IPS-18a (cell line): Measurements from ENCODE around the gene KCND3.

ENCODE experiments used
- H3K27ac ChIP-seq: one replicate; pipeline ENCODE4 v1.5.1; 2013; ENCODE audit warnings: low read length
- H3K27me3 ChIP-seq: one replicate; pipeline ENCODE4 v1.6.1; 2013; ENCODE audit warnings: mild to moderate bottlenecking, low read length; ENCODE audit not compliant: control insufficient read depth, insufficient read depth
- H3K36me3 ChIP-seq: one replicate; pipeline ENCODE4 v1.6.1; 2013; ENCODE audit warnings: low read depth, low read length; ENCODE audit not compliant: control insufficient read depth
- H3K4me1 ChIP-seq: one replicate; pipeline ENCODE4 v1.6.1; 2013; ENCODE audit warnings: low read depth, low read length; ENCODE audit not compliant: control insufficient read depth
- H3K4me3 ChIP-seq: one replicate; pipeline ENCODE4 v1.5.1; 2013; ENCODE audit warnings: low read length
- H3K9ac ChIP-seq: one replicate; pipeline ENCODE4 v1.6.1; 2013; ENCODE audit warnings: mild to moderate bottlenecking, low read length, moderate library complexity
- H3K9me3 ChIP-seq: one replicate; pipeline ENCODE4 v1.6.1; 2013; ENCODE audit warnings: low read depth, low read length; ENCODE audit not compliant: control insufficient read depth

The KCND3 gene

GRCh38 chr1:111733992-111734341 is 255.5 kb downstream of the KCND3 start:
- Histone ChIP-seq H3K4me1 (peaks cover 37% of the 10 kb centered on the region), H3K4me3 (no peak overlapping the region), H3K27ac (no peak overlapping the region), H3K9me3 (no peaks in the 10 kb centered on the region), H3K27me3 (peaks cover 15% of the 10 kb centered on the region), H3K36me3 (no peaks in the 10 kb centered on the region), H3K9ac (no peak overlapping the region)

- no peak overlapping the region for H3K9ac ChIP-seq
- H3K4me1 ChIP-seq = peaks cover 37% of the 10 kb centered on the region
- no peak overlapping the region for H3K4me3 ChIP-seq
- peaks cover 15% of the 10 kb centered on the region for H3K27me3 ChIP-seq
- no peaks in the 10 kb centered on the region for H3K36me3 ChIP-seq
- H3K27ac ChIP-seq = no peak overlapping the region
- H3K9me3 ChIP-seq = no peaks in the 10 kb centered on the region
Observed at GRCh38 chr1:111733183-111733991, 256.1 kb downstream of the KCND3 start.

- Histone ChIP-seq H3K4me1 (peaks cover 32% of the 10 kb centered on the region), H3K36me3 (no peaks in the 10 kb centered on the region), H3K9ac (no peak overlapping the region), H3K27ac (no peak overlapping the region), H3K9me3 (no peaks in the 10 kb centered on the region), H3K4me3 (no peak overlapping the region), H3K27me3 (peaks cover 8% of the 10 kb centered on the region)
Observed at GRCh38 chr1:111732718-111733117, 256.8 kb downstream of the KCND3 start.

GRCh38 chr1:111731956-111732355 is 257.5 kb downstream of the KCND3 start:
- Histone ChIP-seq H3K4me3 (no peak overlapping the region), H3K9ac (no peak overlapping the region), H3K27ac (no peak overlapping the region), H3K4me1 (peaks cover 25% of the 10 kb centered on the region), H3K9me3 (no peaks in the 10 kb centered on the region), H3K36me3 (no peaks in the 10 kb centered on the region), H3K27me3 (peaks cover under 1% of the 10 kb centered on the region)

GRCh38 chr1:111730706-111731105 is 258.8 kb downstream of the KCND3 start:
- Histone ChIP-seq H3K4me1 (peaks cover 12% of the 10 kb centered on the region), H3K9ac (no peak overlapping the region), H3K4me3 (no peak overlapping the region), H3K36me3 (no peaks in the 10 kb centered on the region), H3K27me3 (no peaks in the 10 kb centered on the region), H3K27ac (no peak overlapping the region), H3K9me3 (no peaks in the 10 kb centered on the region)

- Histone ChIP-seq H3K9ac (no peak overlapping the region), H3K4me1 (peaks cover 8% of the 10 kb centered on the region), H3K36me3 (no peaks in the 10 kb centered on the region), H3K4me3 (no peak overlapping the region), H3K27ac (no peak overlapping the region), H3K9me3 (no peaks in the 10 kb centered on the region), H3K27me3 (no peaks in the 10 kb centered on the region)
Observed at GRCh38 chr1:111729946-111730681, 259.4 kb downstream of the KCND3 start.

- Histone ChIP-seq H3K27ac (no peak overlapping the region), H3K9ac (no peak overlapping the region), H3K27me3 (no peaks in the 10 kb centered on the region), H3K9me3 (no peaks in the 10 kb centered on the region), H3K4me3 (no peak overlapping the region), H3K36me3 (no peaks in the 10 kb centered on the region), H3K4me1 (peaks cover 8% of the 10 kb centered on the region)
Observed at GRCh38 chr1:111729271-111729921, 260.1 kb downstream of the KCND3 start.

- peaks cover 8% of the 10 kb centered on the region for H3K4me1 ChIP-seq
- no peaks in the 10 kb centered on the region for H3K36me3 ChIP-seq
- no peaks in the 10 kb centered on the region for H3K9me3 ChIP-seq
- H3K27ac ChIP-seq = no peak overlapping the region
- H3K27me3 ChIP-seq = no peaks in the 10 kb centered on the region
- H3K9ac ChIP-seq = no peak overlapping the region
- H3K4me3 ChIP-seq = no peak overlapping the region
Observed at GRCh38 chr1:111727056-111727455, 262.4 kb downstream of the KCND3 start.

GRCh38 chr1:111725192-111725591 is 264.3 kb downstream of the KCND3 start:
- Histone ChIP-seq H3K9me3 (no peaks in the 10 kb centered on the region), H3K27me3 (no peaks in the 10 kb centered on the region), H3K4me1 (peaks cover 17% of the 10 kb centered on the region), H3K36me3 (no peaks in the 10 kb centered on the region), H3K9ac (no peak overlapping the region), H3K4me3 (no peak overlapping the region), H3K27ac (no peak overlapping the region)

GRCh38 chr1:111723871-111724270 is 265.6 kb downstream of the KCND3 start:
- no peaks in the 10 kb centered on the region for H3K9me3 ChIP-seq
- H3K9ac ChIP-seq = no peak overlapping the region
- peaks cover 14% of the 10 kb centered on the region for H3K4me1 ChIP-seq
- no peaks in the 10 kb centered on the region for H3K27me3 ChIP-seq
- no peak overlapping the region for H3K27ac ChIP-seq
- H3K4me3 ChIP-seq = no peak overlapping the region
- no peaks in the 10 kb centered on the region for H3K36me3 ChIP-seq

- H3K9ac ChIP-seq = no peak overlapping the region
- H3K9me3 ChIP-seq = no peaks in the 10 kb centered on the region
- no peak overlapping the region for H3K27ac ChIP-seq
- H3K4me1 ChIP-seq = peaks cover 14% of the 10 kb centered on the region
- H3K4me3 ChIP-seq = no peak overlapping the region
- H3K36me3 ChIP-seq = no peaks in the 10 kb centered on the region
- H3K27me3 ChIP-seq = no peaks in the 10 kb centered on the region
Observed at GRCh38 chr1:111723091-111723806, 266.2 kb downstream of the KCND3 start.
